Body of pancreas (tissue), 4 donors: ENCODE results near the gene VN1R4.

Experiments used
- POLR2A ChIP-seq, 3 donors: fragments of 450-650 bp; IDR thresholded peaks; one replicate each; pipeline ENCODE4 v1.6.1; 2016; ENCODE audit warnings: antibody characterized with exemption in 3 of 3, mild to moderate bottlenecking in 2 of 3
- TF ChIP-seq, protein P1 (sequence below), 7 experiments: fragments of 450-650 bp in 4 of 7; fragments of 200-600 bp in 3 of 7; sonication (generic) in 3 of 7; IDR thresholded peaks; one replicate each; pipeline ENCODE4 v1.5.1; 2016 to 2019; ENCODE audit warnings: antibody characterized with exemption in 7 of 7

DNA sequence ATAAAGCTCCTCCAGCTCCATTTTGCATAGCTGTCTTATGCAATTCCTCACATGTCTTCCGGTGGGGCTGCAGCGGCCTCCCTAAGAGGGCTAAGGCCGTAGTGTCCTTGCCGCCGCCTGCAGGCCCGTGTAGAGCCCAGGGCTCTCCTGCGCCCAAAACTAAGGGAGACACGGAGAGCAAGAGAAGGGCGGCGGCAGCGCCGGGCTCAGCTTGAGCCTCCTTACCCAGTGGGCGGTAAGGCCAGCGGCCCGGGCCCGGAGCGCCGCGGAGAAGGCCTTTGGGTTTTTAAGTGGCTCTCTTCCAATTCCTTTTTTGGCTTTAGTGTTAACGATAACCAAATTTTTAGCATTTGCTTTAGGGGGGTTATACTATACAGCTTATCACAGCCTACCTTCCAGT, 42.9 kb downstream of the VN1R4 start:
- TF ChIP-seq, protein P1, sequence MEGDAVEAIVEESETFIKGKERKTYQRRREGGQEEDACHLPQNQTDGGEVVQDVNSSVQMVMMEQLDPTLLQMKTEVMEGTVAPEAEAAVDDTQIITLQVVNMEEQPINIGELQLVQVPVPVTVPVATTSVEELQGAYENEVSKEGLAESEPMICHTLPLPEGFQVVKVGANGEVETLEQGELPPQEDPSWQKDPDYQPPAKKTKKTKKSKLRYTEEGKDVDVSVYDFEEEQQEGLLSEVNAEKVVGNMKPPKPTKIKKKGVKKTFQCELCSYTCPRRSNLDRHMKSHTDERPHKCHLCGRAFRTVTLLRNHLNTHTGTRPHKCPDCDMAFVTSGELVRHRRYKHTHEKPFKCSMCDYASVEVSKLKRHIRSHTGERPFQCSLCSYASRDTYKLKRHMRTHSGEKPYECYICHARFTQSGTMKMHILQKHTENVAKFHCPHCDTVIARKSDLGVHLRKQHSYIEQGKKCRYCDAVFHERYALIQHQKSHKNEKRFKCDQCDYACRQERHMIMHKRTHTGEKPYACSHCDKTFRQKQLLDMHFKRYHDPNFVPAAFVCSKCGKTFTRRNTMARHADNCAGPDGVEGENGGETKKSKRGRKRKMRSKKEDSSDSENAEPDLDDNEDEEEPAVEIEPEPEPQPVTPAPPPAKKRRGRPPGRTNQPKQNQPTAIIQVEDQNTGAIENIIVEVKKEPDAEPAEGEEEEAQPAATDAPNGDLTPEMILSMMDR (IDR thresholded peaks at IDR 0.05), result no peak
- no peak for TF ChIP-seq POLR2A (IDR thresholded peaks at IDR 0.05)
